PC-9 (cell line): ENCODE data around the gene EGFR. TPM values are rescaled to one million over a fixed set of nuclear protein-coding genes. Genes with fewer than 3 reads are reported as not detected.
A peak's percentile ranks its signal among the peaks of the same experiment; 100 is the strongest.

Experiments used
- BruUV-seq: library from RNA; stranded (reverse); fragments of 400-500 nt; replicated peaks from 2 replicates; lab custom pipeline; 2021; lab: Mats Ljungman, UMichigan
- CTCF ChIA-PET: fragments of 300-600 bp; sonication (Branson Sonifier 250); formaldehyde crosslinking; loops from one replicate; lab custom pipeline; 2022; ENCODE audit warnings: antibody characterized with exemption; lab: Charles Lee
- POLR2A ChIA-PET: fragments of 300-600 bp; sonication (Branson Sonifier 250); formaldehyde crosslinking; loops from one replicate; lab custom pipeline; 2022; ENCODE audit warnings: antibody characterized with exemption; ENCODE audit not compliant: unreplicated experiment; lab: Charles Lee
- DNase-seq, 2 experiments: peaks; one replicate each; pipeline versions ENCODE4 v3.0.0 to v3.0.0-alpha.2; 2015 to 2022; ENCODE audit warnings: mixed read lengths in 1 of 2
- H2AFZ ChIP-seq: fragments of 200-600 bp; sonication (generic); 2 replicates; pipeline ENCODE4 v1.8.1; 2017; ENCODE audit warnings: antibody characterized with exemption
- H3F3A ChIP-seq: fragments of 200-600 bp; sonication (generic); 2 replicates; pipeline ENCODE4 v1.8.1; 2017; ENCODE audit warnings: antibody characterized with exemption, mild to moderate bottlenecking, low read depth; ENCODE audit not compliant: insufficient read depth
- H3K27ac ChIP-seq: fragments of 200-600 bp; sonication (generic); 2 replicates; pipeline ENCODE4 v1.6.1; 2016; ENCODE audit warnings: mixed run types
- H3K27me3 ChIP-seq: fragments of 200-600 bp; sonication (generic); 2 replicates; pipeline ENCODE4 v1.6.1; 2016; ENCODE audit warnings: low read depth, mixed run types; ENCODE audit not compliant: insufficient read depth
- H3K36me3 ChIP-seq: fragments of 200-600 bp; sonication (generic); 2 replicates; pipeline ENCODE4 v1.6.1; 2016; ENCODE audit warnings: low read depth, mixed run types
- H3K4me1 ChIP-seq: fragments of 200-600 bp; sonication (generic); replicated peaks from 2 replicates; pipeline ENCODE4 v1.6.1; 2016; ENCODE audit warnings: mixed run types; ENCODE audit not compliant: insufficient read depth
- H3K4me2 ChIP-seq: fragments of 200-600 bp; sonication (generic); 2 replicates; pipeline ENCODE4 v1.6.1; 2017; ENCODE audit warnings: mixed run types
- H3K4me3 ChIP-seq: fragments of 200-600 bp; sonication (generic); 2 replicates; pipeline ENCODE4 v1.6.1; 2016; ENCODE audit warnings: mixed run types
- H3K79me2 ChIP-seq: fragments of 200-600 bp; sonication (generic); 2 replicates; pipeline ENCODE4 v1.6.1; 2017; ENCODE audit warnings: low read depth, mixed run types
- H3K9me2 ChIP-seq: fragments of 200-600 bp; sonication (generic); 2 replicates; pipeline ENCODE4 v1.8.1; 2017; ENCODE audit warnings: mild to moderate bottlenecking; ENCODE audit not compliant: insufficient read depth
- H3K9me3 ChIP-seq: fragments of 200-600 bp; sonication (generic); 2 replicates; pipeline ENCODE4 v1.8.1; 2016; ENCODE audit warnings: low read depth; ENCODE audit not compliant: insufficient read depth
- H4K20me1 ChIP-seq: fragments of 200-600 bp; sonication (generic); 2 replicates; pipeline ENCODE4 v1.8.1; 2017; ENCODE audit not compliant: insufficient read depth
- CTCF ChIP-seq: fragments of 200-600 bp; sonication (generic); conservative IDR thresholded peaks from 2 replicates; pipeline ENCODE4 v1.6.1; 2017; ENCODE audit warnings: mixed run types, antibody characterized with exemption, mild to moderate bottlenecking, moderate library complexity
- EZH2 ChIP-seq: fragments of 200-600 bp; sonication (generic); IDR thresholded peaks from 2 replicates; pipeline ENCODE4 v1.8.0; 2017; ENCODE audit warnings: antibody characterized with exemption, low read depth
- intact Hi-C: fragments of 100-400 bp; cut with micrococcal nuclease; formaldehyde crosslinking; loops from one replicate; pipeline ENCODE4 v1.10.0; 2022; ENCODE audit not compliant: unreplicated experiment
- total RNA-seq: library from RNA; stranded (reverse); gene quantifications from 2 replicates; pipeline ENCODE4 v1.2.3, GENCODE V29; 2021

EGFR gene
- total RNA-seq, 1 experiment from 2014 or later = 342 TPM

GRCh38 chr7:55021053-55021452 is 2.2 kb downstream of the EGFR start:
- intact Hi-C loops = loop anchor here (2.0 kb wide), 4 partner anchors 66 to 234 kb away; no protein-coding TSS in a partner anchor
- peaks cover 62% of the 10 kb centered on the region for H3K4me1 ChIP-seq
- TF ChIP-seq CTCF = no peak; the same call in 1 of the 2 replicates
- TF ChIP-seq EZH2 = no peak
- peak overlapping the region; percentile 10; the same call in 1 of the 2 replicates for H2AFZ ChIP-seq
- BruUV-seq = TSS peak; percentile 15
- no peaks in the 10 kb centered on the region for H3K9me2 ChIP-seq
- peaks cover 28% of the 10 kb centered on the region for H3F3A ChIP-seq
- DNase-seq = peak; percentile 45 to 49
- peak overlapping the region; percentile 85 for H3K4me2 ChIP-seq
- H3K27me3 ChIP-seq = no peaks in the 10 kb centered on the region
- no peaks in the 10 kb centered on the region for H3K9me3 ChIP-seq
- H3K4me3 ChIP-seq = peak overlapping the region; percentile 79
- peaks cover 38% of the 10 kb centered on the region for H3K36me3 ChIP-seq
- peaks cover 84% of the 10 kb centered on the region for H3K79me2 ChIP-seq
- ChIA-PET CTCF (interaction anchor here (0.7 to 1.4 kb wide), 3 partner anchors 23 to 90 kb away, joined by 3 to 6 read pairs (median 3); no protein-coding TSS in a partner anchor), POLR2A (interaction anchor here (0.6 to 1.0 kb wide), 9 partner anchors 32 to 532 kb away, joined by 3 to 17 read pairs (median 4); no protein-coding TSS in a partner anchor)
- H4K20me1 ChIP-seq = peaks cover 28% of the 10 kb centered on the region
- H3K27ac ChIP-seq = peak overlapping the region; percentile 68

DNA sequence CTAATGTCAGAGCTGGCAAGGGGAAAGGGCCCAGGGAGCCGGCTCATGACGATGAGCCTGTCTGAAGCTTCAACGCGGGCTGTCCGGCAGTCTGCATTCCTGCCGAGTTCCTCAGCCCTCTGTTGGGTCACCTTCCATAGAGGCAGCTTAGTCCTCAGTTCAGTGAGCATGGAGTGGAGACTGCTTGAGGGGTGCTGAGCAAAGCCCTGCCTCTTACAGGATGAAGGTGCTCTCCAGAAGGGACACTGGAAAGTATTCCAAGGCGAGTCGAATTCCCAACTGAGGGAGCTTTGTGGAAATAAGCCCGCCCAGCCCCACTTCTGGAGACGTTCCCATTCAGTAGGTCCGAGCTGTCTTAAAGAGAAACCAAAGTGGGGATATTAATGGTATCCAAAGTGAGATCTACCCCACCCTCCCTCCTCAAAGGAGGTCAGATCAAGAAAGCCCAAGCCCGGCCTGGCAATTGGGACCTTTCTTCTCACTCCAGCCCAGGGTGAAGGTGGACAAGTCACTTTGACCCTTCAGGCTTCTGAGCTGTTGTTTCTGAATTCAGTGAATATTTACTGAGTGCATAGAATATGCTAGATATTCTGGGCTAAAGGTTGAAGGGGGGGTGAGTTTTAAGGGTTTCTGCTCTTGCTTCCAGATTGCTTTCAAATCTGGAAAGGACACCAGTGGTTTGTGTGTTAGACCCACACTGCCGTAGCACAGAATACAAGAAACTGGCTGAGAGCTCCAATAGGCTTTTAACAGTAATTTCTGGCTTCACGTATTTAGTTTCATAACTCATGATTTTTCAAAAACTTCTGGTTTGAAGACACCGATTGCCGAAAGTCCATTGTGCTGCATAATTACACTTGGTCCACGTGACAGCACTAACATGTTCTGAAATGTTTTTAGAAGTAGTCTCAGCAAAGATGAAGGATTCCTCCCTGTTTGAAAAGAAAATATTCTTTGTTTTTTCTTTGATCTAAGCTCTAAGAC is 3.5 kb downstream of the EGFR start:
- peaks cover 43% of the 10 kb centered on the region for H3K36me3 ChIP-seq
- no peaks in the 10 kb centered on the region for H3K9me2 ChIP-seq
- TF ChIP-seq EZH2 (no peak), CTCF (no peak)
- peaks cover 74% of the 10 kb centered on the region for H3K4me1 ChIP-seq
- ChIA-PET CTCF (interaction anchor here (0.6 to 1.4 kb wide), 5 partner anchors 26 to 232 kb away, joined by 3 to 6 read pairs (median 4); no protein-coding TSS in a partner anchor), POLR2A (interaction anchor here (0.5 to 1.2 kb wide), 7 partner anchors 22 to 120 kb away, joined by 3 to 6 read pairs (median 4); no protein-coding TSS in a partner anchor)
- BruUV-seq = no TSS peak
- H3K9me3 ChIP-seq = no peaks in the 10 kb centered on the region
- peaks cover 40% of the 10 kb centered on the region for H3F3A ChIP-seq
- H3K4me3 ChIP-seq = peak overlapping the region; percentile 79
- H3K4me2 ChIP-seq = peak overlapping the region; percentile 85
- peaks cover 36% of the 10 kb centered on the region for H4K20me1 ChIP-seq
- peaks cover 96% of the 10 kb centered on the region for H3K79me2 ChIP-seq
- intact Hi-C loops = loop anchor here (1.0 kb wide), 2 partner anchors 22 to 31 kb away; no protein-coding TSS in a partner anchor
- no peaks in the 10 kb centered on the region for H3K27me3 ChIP-seq
- H2AFZ ChIP-seq = no peak overlapping the region
- DNase-seq = peak; percentile 71 to 86
- H3K27ac ChIP-seq = peak overlapping the region; percentile 68

- Histone ChIP-seq H3K9me3 (no peaks in the 10 kb centered on the region), H3K9me2 (no peaks in the 10 kb centered on the region), H3F3A (peaks cover 49% of the 10 kb centered on the region), H3K27me3 (no peaks in the 10 kb centered on the region), H3K79me2 (peaks cover 99% of the 10 kb centered on the region), H3K36me3 (peaks cover 49% of the 10 kb centered on the region), H3K4me3 (no peak overlapping the region), H4K20me1 (peaks cover 44% of the 10 kb centered on the region), H3K4me2 (peak overlapping the region; percentile 11), H2AFZ (no peak overlapping the region), H3K27ac (peak overlapping the region; percentile 66; the same call in 1 of the 2 replicates), H3K4me1 (peaks cover 76% of the 10 kb centered on the region)
- no TSS peak for BruUV-seq
- TF ChIP-seq CTCF (no peak), EZH2 (no peak)
- POLR2A ChIA-PET = no interaction called here
- intact Hi-C loops = no loop called here
- no peak for DNase-seq
- CTCF ChIA-PET = no interaction called here
These were observed 5.2 kb downstream of the EGFR start for GRCh38 chr7:55023841-55024505.
